Natural killer cell treated with Interleukin-12 subunit alpha and Interleukin-12 subunit beta and Interleukin-15 and Interleukin-18, amount 100 ng/mL, for 72 hours (primary cell): ENCODE results near the gene MAD2L2. TPM values are rescaled to one million over a fixed set of nuclear protein-coding genes. Genes with fewer than 3 reads are reported as not detected.

Experiments
- ATAC-seq, 2 donors: fragments of 150-1000 bp; cut with Tn5 transposase in 1 of 2; sonication (Bioruptor Pico), chemical (Tn5 transposase) in 1 of 2; 2 replicates each; pipeline ENCODE4 v1.10.0; 2021
- DNase-seq: peaks from one replicate; pipeline ENCODE4 v3.0.0; 2022; ENCODE audit warnings: low spot score
- H3K27ac Mint-ChIP-seq, 2 donors: 1 replicate in 1 of 2; 2 replicates in 1 of 2; pipeline ENCODE4 v1.8.0; 2022; ENCODE audit warnings: mixed read lengths in 2 of 2, mild to moderate bottlenecking in 1 of 2, moderate library complexity in 1 of 2
- H3K27me3 Mint-ChIP-seq, 2 donors: 1 replicate in 1 of 2; 2 replicates in 1 of 2; pipeline ENCODE4 v1.8.0; 2022; ENCODE audit warnings: mixed read lengths in 2 of 2
- H3K36me3 Mint-ChIP-seq: one replicate; pipeline ENCODE4 v1.8.0; 2022; ENCODE audit warnings: mixed read lengths
- H3K4me1 Mint-ChIP-seq, 2 donors: 1 replicate in 1 of 2; 2 replicates in 1 of 2; pipeline ENCODE4 v1.8.0; 2022; ENCODE audit warnings: low read depth in 2 of 2, mixed read lengths in 2 of 2, mild to moderate bottlenecking in 1 of 2
- H3K4me3 Mint-ChIP-seq: one replicate; pipeline ENCODE4 v1.8.0; 2022; ENCODE audit warnings: mixed read lengths
- H3K9me3 Mint-ChIP-seq: 2 replicates; pipeline ENCODE4 v1.8.0; 2022; ENCODE audit warnings: mixed read lengths
- total RNA-seq, 2 donors: library from RNA; stranded (reverse); gene quantifications; one replicate each; pipeline ENCODE4 v1.2.3, GENCODE V29; 2022

MAD2L2 gene
- total RNA-seq, 2 donors from 2014 or later = 115 to 153 TPM

DNA sequence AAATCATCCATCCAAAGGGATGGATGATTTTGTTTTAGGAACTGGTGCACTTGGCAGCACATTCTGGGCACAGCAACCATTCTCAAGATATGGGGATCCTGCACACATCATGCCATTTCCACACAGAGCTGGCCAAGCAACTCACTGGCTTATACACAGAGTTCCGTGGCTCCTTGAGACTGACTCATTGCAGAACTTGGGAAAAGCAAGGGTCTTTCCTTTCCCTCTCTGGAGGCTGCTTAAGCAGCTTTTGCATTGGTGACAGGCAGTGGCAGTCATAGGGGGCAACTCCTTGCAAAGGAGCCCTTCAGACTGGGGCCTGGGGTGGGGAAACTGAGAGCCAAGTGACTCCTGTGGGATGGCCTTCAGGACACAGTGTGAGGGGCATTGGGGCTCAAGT is 1.9 kb upstream of the MAD2L2 start:
- Mint-ChIP-seq H3K4me1 (peaks cover 0 to 21% of the 10 kb centered on the region in 2 donors), H3K4me3 (no peak overlapping the region), H3K36me3 (no peaks in the 10 kb centered on the region), H3K27ac (no peak overlapping the region), H3K27me3 (no peaks in the 10 kb centered on the region), H3K9me3 (no peaks in the 10 kb centered on the region)
- no peak for ATAC-seq
- DNase-seq = no peak

DNA sequence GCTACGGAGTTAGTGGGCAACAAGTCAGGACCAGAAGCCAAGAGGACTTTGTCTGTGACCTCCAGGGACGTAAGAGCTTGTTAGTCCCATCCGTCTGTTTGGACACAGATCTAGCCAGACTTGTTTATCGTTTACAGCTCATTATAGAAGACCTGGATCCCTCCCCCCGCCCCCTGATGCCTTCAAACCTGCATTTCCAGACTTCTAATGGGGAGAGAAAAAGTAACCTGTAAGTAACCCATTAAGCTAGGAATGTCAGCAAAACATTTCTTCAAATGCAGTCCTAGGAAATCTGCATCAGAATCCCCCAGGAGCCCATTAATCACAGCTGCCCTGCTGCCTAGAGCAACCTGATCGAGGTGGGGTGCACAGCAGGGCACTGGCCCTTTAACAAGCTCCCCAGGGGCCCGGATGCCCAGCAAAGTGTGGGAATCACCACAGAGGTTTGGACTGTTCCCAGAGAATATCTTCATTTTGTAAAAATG is 1.4 kb upstream of the MAD2L2 start:
- Mint-ChIP-seq H3K9me3 (no peaks in the 10 kb centered on the region), H3K4me1 (peaks cover 0 to 20% of the 10 kb centered on the region in 2 donors), H3K36me3 (no peaks in the 10 kb centered on the region), H3K27me3 (no peaks in the 10 kb centered on the region), H3K4me3 (peak overlapping the region; percentile 81), H3K27ac (peak overlapping the region in 1 of 2 donors; percentile 76)
- no peak for DNase-seq
- no peak for ATAC-seq

DNA sequence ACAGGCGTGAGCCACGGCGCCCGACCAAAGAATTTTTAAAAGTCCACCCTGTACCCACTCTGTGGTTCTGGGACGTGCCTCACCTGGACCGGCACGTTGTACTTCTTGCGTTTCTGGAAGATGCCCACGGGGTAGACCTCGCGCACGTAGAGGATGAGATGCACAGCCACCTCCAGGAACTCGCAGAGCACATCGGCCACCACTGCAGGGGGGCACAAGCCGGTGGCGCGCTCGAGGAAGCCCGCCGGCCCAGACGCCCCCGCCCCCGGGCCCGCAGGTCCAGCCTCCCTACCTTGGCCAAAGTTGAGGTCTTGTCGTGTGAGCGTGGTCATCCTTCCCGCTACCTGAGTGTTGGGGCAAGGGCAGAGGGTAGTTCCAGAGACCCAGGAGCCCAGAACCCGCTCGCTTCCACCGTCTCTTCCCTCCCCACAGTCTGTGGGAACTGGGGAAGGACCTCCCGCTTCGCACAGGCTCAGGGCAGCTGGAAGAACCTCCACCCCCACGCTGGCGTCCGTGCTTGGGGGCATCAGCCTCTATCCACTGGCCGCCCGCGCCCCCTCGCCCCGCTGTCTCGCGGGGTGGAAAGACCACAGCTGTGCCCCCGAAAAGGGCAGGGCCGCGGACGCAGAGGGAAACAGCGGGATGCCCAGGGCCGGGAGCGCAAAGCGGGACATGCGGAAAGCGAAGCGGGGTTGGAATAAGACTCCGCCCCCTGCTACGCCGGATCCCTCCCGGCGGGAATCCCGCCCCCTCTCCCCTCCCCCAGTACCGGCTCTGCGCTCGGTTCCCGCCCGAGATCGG is 478 bp downstream of the MAD2L2 start:
- no peak for DNase-seq
- no peaks in the 10 kb centered on the region for H3K36me3 Mint-ChIP-seq
- peak overlapping the region; percentile 81 for H3K4me3 Mint-ChIP-seq
- peaks cover 0 to 26% of the 10 kb centered on the region in 2 donors for H3K4me1 Mint-ChIP-seq
- H3K9me3 Mint-ChIP-seq = no peaks in the 10 kb centered on the region
- no peaks in the 10 kb centered on the region for H3K27me3 Mint-ChIP-seq
- H3K27ac Mint-ChIP-seq = peak overlapping the region; percentile 47 to 56
- peak in 1 of 2 donors; percentile 13 for ATAC-seq

DNA sequence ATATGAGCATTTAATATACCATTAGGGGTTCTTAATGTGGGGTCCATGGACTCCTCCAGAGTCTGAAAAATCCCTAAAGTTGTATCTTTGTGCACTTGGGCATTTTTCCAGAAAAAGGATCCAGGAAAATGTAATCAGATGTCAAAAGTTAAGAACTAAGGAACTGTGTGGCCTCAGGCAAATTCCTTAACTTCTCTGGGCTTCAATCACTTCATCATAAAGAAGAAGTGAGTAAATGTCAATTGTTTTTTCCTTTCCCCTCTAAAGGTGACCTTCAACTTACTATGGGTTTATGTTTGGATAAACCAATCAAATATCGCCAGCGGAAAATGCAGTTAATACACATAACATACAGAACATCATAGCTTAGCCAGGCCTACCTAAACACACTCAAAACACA is 2.5 kb downstream of the MAD2L2 start:
- peak overlapping the region; percentile 38 for H3K4me3 Mint-ChIP-seq
- no peak for ATAC-seq
- peaks cover 0 to 28% of the 10 kb centered on the region in 2 donors for H3K4me1 Mint-ChIP-seq
- H3K9me3 Mint-ChIP-seq = no peaks in the 10 kb centered on the region
- H3K27ac Mint-ChIP-seq = peak overlapping the region; percentile 14 to 45
- H3K27me3 Mint-ChIP-seq = no peaks in the 10 kb centered on the region
- no peaks in the 10 kb centered on the region for H3K36me3 Mint-ChIP-seq
- no peak for DNase-seq

DNA sequence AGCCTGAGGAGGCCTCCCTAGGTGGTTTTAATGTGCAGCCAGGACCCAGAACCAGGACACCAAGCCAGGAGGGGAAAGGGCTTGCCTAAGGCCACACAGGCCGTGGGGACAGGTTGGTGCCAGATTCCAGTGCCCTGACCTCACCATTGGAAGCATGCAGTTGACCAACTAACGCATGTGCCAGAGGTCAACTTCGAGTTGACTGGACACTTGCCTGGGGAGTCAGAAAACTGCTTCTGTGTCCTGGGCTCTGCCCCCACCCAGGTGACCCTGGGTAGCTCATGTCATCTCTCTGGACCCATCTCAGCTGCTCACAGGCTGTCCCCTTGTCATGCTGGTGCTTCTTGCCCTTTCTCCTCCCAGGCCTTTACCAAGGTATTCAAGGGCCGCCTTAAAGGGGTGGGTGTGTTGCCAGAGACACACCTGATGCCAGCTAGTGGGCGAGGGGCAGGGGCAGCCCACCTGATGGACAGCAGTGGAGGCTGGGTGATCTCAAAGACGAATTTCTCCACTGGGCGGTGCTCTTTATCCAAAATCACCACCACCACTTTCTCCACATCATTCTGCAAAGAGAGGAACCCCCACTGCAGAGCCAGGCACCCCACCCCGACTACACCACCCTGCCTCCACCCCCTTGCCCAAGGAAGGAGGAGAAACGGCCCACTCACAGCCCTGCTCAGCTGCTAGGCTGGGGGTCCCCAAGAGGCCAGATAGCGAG is 4.4 kb downstream of the MAD2L2 start:
- H3K9me3 Mint-ChIP-seq = no peaks in the 10 kb centered on the region
- H3K27ac Mint-ChIP-seq = no peak overlapping the region
- no peak for DNase-seq
- no peaks in the 10 kb centered on the region for H3K27me3 Mint-ChIP-seq
- peaks cover 0 to 25% of the 10 kb centered on the region in 2 donors for H3K4me1 Mint-ChIP-seq
- no peaks in the 10 kb centered on the region for H3K36me3 Mint-ChIP-seq
- no peak for ATAC-seq
- no peak overlapping the region for H3K4me3 Mint-ChIP-seq

DNA sequence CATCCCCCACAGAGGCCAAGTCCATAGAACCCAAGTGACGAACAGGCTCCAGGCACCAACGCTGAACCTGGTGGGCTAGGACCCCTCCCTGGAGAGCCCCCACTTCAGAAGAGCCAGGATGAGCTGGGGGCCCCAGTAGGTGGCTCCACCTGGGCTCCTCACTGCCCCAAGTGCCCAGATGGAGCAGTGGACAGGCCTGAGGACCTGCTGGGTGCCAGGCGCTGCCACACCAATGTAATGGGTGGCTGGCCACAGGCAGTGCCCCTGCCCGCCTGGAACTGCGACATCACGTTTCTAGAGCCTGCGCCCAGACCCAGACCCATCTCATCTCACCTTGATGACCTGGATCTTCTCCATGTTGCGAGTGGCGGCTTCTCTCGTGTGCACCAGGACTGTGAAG is 5.6 kb downstream of the MAD2L2 start:
- no peaks in the 10 kb centered on the region for H3K27me3 Mint-ChIP-seq
- H3K9me3 Mint-ChIP-seq = no peaks in the 10 kb centered on the region
- no peak overlapping the region for H3K4me3 Mint-ChIP-seq
- no peak for ATAC-seq
- H3K36me3 Mint-ChIP-seq = no peaks in the 10 kb centered on the region
- DNase-seq = no peak
- no peak overlapping the region for H3K27ac Mint-ChIP-seq
- peaks cover 0 to 26% of the 10 kb centered on the region in 2 donors for H3K4me1 Mint-ChIP-seq

DNA sequence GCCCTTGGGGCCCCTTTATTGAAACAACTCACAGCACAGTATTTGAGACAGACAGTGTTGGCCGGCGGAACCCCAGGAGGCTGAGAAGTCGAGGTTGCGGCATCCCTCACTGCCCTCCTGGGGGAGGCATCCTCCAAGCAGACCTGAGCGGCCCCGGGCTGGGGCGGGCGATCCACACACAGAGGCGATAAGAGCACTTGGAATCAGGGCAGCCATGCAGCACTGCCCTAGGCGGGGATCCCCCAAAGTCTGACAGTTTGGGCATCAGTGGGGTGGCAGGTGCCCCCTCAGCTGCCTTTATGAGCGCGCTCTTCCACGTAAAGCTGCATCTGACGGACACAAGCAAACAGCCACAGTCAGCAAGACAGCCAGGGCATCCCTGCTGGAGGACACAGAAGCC is 6.5 kb downstream of the MAD2L2 start:
- H3K4me1 Mint-ChIP-seq = peaks cover 0 to 23% of the 10 kb centered on the region in 2 donors
- H3K36me3 Mint-ChIP-seq = no peaks in the 10 kb centered on the region
- no peaks in the 10 kb centered on the region for H3K27me3 Mint-ChIP-seq
- H3K4me3 Mint-ChIP-seq = no peak overlapping the region
- no peaks in the 10 kb centered on the region for H3K9me3 Mint-ChIP-seq
- DNase-seq = no peak
- no peak overlapping the region for H3K27ac Mint-ChIP-seq
- ATAC-seq = no peak

DNA sequence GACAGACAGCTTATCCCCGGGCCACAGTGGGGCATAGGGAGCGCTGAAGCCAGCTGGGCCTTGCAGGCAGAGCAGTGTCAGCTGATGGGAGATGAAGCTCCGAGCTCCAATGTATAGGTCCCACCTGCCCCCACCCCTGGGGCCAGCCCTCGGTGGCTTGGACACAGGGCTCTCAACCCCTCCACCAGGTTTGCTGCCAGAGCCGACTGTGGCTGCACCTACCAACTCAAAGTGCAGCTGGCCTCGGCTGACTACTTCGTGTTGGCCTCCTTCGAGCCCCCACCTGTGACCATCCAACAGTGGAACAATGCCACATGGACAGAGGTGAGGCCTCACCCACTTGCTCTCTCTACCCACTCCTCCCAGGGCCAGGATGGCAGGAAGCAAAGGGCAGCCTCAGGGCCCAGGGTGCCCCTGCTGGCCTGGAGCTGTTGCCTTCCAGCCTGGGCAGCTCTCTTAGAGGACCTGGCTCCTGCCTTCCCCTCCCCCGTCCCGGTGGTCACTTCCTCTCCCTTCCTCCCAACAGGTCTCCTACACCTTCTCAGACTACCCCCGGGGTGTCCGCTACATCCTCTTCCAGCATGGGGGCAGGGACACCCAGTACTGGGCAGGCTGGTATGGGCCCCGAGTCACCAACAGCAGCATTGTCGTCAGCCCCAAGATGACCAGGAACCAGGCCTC is 7.7 kb downstream of the MAD2L2 start:
- peaks cover 6 to 23% of the 10 kb centered on the region in 2 donors for H3K4me1 Mint-ChIP-seq
- peaks cover 5% of the 10 kb centered on the region for H3K36me3 Mint-ChIP-seq

DNA sequence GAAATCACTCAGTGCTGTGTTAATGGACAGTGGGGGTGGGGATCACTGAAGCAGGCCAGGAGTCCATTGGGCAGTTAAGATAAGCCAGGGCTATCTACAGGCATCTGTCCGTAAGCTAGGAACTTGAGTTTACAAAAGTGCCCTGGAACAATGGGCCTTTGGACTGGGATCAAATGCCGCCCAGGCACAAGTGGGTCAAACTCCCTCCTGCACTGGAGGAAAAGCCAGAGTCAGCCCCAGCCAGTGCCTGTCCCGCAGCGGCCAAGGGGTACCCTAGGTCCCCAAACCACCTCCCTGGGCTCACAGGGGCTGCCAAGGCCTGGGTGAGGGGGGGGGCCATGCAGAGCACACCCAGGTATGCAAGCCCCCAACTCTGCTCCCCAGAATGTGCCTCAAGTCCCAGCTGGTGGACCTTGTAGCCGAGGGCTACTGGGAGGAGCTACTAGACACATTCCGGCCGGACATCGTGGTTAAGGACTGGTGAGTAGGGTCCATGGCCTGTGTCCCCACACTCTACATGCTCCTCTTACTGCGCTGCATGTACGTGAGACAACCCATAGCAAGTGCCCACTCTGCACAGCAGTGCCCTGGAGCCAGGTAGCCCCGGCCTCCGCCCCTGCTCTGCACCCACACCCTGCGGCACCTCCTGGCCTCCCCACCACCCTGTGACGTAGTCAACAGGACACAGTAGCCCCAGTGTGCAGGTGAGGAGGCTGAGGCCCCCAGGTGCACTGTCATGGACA is 9.2 kb downstream of the MAD2L2 start:
- Mint-ChIP-seq H3K4me1 (peaks cover 11 to 24% of the 10 kb centered on the region in 2 donors), H3K27me3 (no peaks in the 10 kb centered on the region), H3K27ac (no peak overlapping the region), H3K36me3 (peaks cover 5% of the 10 kb centered on the region), H3K9me3 (no peaks in the 10 kb centered on the region), H3K4me3 (no peak overlapping the region)
- DNase-seq (no peak), ATAC-seq (no peak)

More for the DNA sequence above, 7.7 kb downstream of the MAD2L2 start:
- Mint-ChIP-seq H3K4me3 (no peak overlapping the region), H3K27me3 (no peaks in the 10 kb centered on the region), H3K9me3 (no peaks in the 10 kb centered on the region), H3K27ac (peak overlapping the region in 1 of 2 donors; percentile 23)
- no peak for ATAC-seq
- no peak for DNase-seq

DNA sequence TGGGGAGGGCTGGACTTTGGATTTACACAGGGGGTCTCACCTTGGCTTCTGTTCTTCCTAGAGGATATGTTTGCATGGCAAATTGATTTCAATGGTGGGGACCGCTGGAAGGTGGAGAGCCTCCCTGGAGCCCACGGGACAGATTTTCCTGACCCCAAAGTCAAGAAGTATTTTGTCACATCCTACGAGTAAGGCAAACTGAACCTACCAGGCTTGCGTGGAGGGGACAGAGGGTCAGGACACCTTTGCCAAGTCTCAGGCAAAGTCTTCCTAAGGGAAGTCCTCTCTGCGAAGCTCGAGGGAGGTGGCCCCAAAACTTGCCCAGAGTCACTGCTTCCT is 9.8 kb downstream of the MAD2L2 start:
- Mint-ChIP-seq H3K4me3 (no peak overlapping the region), H3K27me3 (no peaks in the 10 kb centered on the region), H3K27ac (no peak overlapping the region), H3K4me1 (peaks cover 11 to 24% of the 10 kb centered on the region in 2 donors), H3K36me3 (peaks cover 5% of the 10 kb centered on the region), H3K9me3 (no peaks in the 10 kb centered on the region)
- DNase-seq (no peak), ATAC-seq (no peak)

DNA sequence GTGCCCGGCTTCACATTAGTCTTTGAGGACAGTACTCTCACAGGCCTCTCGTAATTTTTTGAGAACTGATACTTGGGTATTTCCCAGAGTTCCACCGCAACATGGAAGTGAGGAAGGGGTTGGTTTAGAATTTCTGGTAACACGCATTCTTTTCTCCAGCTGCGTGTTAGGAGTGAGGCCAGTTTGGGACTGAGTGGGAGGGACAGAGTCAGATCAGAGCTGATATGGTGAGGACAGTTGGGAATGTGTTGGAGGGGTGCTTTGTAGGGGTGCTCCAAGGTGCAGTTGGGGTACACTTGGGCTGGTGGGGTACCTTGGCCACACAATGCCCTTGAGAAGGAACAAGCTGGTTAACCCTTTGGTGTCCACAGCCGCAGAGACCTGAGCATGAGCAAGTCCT is 10.2 kb downstream of the MAD2L2 start:
- DNase-seq = no peak
- peaks cover 5% of the 10 kb centered on the region for H3K36me3 Mint-ChIP-seq
- no peak overlapping the region for H3K4me3 Mint-ChIP-seq
- ATAC-seq = no peak
- no peak overlapping the region for H3K27ac Mint-ChIP-seq
- H3K27me3 Mint-ChIP-seq = no peaks in the 10 kb centered on the region
- H3K4me1 Mint-ChIP-seq = peaks cover 15 to 21% of the 10 kb centered on the region in 2 donors
- no peaks in the 10 kb centered on the region for H3K9me3 Mint-ChIP-seq

DNA sequence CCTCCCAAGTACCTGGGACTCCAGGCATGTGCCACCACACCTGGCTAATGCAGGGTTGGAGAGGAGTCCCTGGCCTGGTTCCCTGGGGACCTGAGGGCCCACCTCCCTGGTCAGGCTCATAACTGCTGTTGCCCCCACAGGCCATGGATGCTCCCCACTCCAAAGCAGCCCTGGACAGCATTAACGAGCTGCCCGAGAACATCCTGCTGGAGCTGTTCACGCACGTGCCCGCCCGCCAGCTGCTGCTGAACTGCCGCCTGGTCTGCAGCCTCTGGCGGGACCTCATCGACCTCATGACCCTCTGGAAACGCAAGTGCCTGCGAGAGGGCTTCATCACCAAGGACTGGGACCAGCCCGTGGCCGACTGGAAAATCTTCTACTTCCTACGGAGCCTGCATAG is 12.4 kb downstream of the MAD2L2 start:
- no peaks in the 10 kb centered on the region for H3K27me3 Mint-ChIP-seq

DNA sequence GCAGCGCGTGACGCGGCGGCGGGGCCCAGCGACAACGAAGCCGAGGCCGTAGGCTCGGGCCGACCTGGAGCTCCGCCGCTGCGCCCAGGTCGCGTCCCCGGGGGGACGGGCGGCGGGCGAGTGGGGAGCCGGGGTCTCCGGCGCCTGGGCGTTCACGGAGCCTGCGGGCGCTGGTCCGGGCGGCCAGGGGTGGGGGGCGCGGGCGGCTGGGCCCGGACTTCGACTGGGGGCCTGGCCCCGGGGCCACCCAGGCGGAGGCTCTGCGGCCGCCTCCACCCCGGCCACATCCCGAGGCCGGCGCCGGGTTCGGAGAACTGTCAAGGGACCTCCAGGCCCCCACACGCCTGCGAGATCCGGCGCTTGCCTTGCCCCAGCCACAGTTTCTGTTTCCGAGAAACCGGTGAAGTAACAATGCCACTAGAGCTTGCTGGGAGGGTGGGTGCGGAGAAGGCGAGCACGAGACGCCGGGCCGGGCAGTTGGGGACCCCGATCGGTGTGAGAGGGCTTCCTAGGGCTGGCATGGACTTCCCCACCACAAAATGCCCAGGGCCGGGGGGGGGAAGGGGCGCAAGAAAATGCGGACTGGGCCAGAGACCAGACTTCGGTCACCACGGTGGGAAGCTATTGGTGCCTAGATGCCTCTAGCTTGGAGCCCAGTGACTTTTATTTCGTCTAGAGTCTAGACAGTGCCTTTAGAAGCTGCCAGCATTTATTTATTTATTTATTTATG is 16.4 kb downstream of the MAD2L2 start:
- H3K27ac Mint-ChIP-seq = peak overlapping the region; percentile 81 to 90
- peak overlapping the region; percentile 79 for H3K4me3 Mint-ChIP-seq
- peak; percentile 95 for DNase-seq
- no peaks in the 10 kb centered on the region for H3K27me3 Mint-ChIP-seq
- no peaks in the 10 kb centered on the region for H3K9me3 Mint-ChIP-seq
- H3K4me1 Mint-ChIP-seq = peaks cover 20% of the 10 kb centered on the region in 2 donors
- peak; percentile 90 to 91 for ATAC-seq
- H3K36me3 Mint-ChIP-seq = peaks cover 5% of the 10 kb centered on the region

More for the DNA sequence above, 12.4 kb downstream of the MAD2L2 start:
- Mint-ChIP-seq H3K4me1 (peaks cover 16% of the 10 kb centered on the region in 2 donors), H3K27ac (peak overlapping the region; percentile 67 to 89), H3K9me3 (no peaks in the 10 kb centered on the region), H3K36me3 (peaks cover 5% of the 10 kb centered on the region), H3K4me3 (peak overlapping the region; percentile 58)
- ATAC-seq (no peak), DNase-seq (no peak)
